ENCODE results near the gene OR8H2. TPM values are rescaled to one million over a fixed set of nuclear protein-coding genes. Genes with fewer than 3 reads are reported as not detected.
"Not testable (repeated sequence)": the region's sequence is repeated elsewhere in the genome, so short reads cannot be mapped to it uniquely, and the experiment has no call there.

The OR8H2 gene, protein sequence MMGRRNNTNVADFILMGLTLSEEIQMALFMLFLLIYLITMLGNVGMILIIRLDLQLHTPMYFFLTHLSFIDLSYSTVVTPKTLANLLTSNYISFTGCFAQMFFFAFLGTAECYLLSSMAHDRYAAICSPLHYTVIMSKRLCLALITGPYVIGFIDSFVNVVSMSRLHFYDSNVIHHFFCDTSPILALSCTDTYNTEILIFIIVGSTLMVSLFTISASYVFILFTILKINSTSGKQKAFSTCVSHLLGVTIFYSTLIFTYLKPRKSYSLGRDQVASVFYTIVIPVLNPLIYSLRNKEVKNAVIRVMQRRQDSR
- total RNA-seq, result not detected

DNA sequence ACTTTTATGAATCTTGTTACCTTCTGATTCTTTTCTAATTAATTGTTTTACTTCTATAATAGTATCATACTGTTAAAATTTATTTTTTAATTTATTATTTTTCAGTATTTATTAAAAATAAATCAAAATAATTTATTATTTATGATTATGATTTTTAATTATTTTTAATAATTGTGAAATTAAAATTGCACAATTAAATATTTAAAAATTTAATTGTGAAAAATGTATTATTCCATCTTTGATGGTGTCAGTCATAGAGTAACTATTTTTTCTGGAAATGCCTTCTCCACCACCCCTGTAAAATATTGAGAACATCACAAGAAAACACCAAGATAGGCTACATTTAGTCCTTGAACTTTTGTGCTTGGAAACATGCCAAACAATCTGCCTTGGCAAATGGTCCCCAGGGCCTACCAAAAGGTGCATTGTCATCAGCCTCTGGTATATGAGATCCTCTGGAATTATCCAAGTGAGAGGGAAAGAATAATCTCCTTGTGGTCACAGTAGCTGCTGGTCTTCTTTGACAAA, at the start of gene OR8H2:
Gene OR8H2 (plus strand): TSS at position 478 of the 528 bp plus-strand sequence. CDS start 1,356 bp downstream, outside the sequence.
- Histone ChIP-seq H3K4me3 (no peak within 1 kb of the TSS), H3K27ac (no peak within 1 kb of the TSS), H3K9me3 (no peaks in the 10 kb centered on the region), H3K36me3 (no peaks in the 10 kb centered on the region), H3K27me3 (no peaks in the 10 kb centered on the region), H3K4me1 (no peaks in the 10 kb centered on the region)
- no peak for DNase-seq
- in situ Hi-C loops (cut with MboI; ENCODE audit: low pct_ligation_motif_present in 1 of 4, low pct_unique_long_range_greater_than_20kb in 1 of 4, low sequenced_read_pairs in 3 of 4) (no loop called here), intact Hi-C loops (cut with DNase I; ENCODE audit: low total_unique reads) (no loop called here)
- no peak for TF ChIP-seq POLR2A (IDR thresholded peaks at IDR 0.05)
- TF ChIP-seq POLR2AphosphoS5 (IDR thresholded peaks at IDR 0.05), result no peak
- TF ChIP-seq, protein P1, sequence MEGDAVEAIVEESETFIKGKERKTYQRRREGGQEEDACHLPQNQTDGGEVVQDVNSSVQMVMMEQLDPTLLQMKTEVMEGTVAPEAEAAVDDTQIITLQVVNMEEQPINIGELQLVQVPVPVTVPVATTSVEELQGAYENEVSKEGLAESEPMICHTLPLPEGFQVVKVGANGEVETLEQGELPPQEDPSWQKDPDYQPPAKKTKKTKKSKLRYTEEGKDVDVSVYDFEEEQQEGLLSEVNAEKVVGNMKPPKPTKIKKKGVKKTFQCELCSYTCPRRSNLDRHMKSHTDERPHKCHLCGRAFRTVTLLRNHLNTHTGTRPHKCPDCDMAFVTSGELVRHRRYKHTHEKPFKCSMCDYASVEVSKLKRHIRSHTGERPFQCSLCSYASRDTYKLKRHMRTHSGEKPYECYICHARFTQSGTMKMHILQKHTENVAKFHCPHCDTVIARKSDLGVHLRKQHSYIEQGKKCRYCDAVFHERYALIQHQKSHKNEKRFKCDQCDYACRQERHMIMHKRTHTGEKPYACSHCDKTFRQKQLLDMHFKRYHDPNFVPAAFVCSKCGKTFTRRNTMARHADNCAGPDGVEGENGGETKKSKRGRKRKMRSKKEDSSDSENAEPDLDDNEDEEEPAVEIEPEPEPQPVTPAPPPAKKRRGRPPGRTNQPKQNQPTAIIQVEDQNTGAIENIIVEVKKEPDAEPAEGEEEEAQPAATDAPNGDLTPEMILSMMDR (IDR thresholded peaks at IDR 0.05), result no peak

DNA sequence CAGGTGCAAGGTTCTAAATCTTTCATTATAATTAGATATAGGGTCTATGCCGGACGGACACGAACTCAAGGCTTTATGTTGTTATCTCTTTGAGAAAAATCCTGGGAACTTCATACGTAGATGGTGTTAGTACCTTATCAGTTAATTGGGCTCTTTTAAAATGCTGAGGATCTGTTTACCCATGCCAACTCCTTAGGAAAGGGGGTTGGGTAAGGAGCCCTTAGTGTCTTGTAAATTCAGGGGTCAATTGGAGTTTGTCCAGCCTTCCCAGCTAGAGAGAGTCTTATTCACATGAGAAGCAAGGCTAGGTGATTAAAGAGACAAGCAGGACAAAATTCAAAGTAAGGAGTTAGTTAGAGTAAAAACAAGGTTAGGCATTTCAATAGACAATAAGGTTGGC, 47.1 kb upstream of the OR8H2 start:
- H3K4me1 ChIP-seq; DNase-seq; intact Hi-C loops (cut with DNase I; ENCODE audit: low total_unique reads); in situ Hi-C loops (cut with MboI; ENCODE audit: low pct_ligation_motif_present in 1 of 4, low pct_unique_long_range_greater_than_20kb in 1 of 4, low sequenced_read_pairs in 3 of 4); H3K4me3 ChIP-seq; H3K27ac ChIP-seq; H3K9me3 ChIP-seq; H3K36me3 ChIP-seq; H3K27me3 ChIP-seq: not testable (repeated sequence)
- WGBS, 2 donors (ENCODE audit: low coverage in 1 of 2), result 47 to 52% methylated on average over 4 of the region's 4 CpGs

DNA sequence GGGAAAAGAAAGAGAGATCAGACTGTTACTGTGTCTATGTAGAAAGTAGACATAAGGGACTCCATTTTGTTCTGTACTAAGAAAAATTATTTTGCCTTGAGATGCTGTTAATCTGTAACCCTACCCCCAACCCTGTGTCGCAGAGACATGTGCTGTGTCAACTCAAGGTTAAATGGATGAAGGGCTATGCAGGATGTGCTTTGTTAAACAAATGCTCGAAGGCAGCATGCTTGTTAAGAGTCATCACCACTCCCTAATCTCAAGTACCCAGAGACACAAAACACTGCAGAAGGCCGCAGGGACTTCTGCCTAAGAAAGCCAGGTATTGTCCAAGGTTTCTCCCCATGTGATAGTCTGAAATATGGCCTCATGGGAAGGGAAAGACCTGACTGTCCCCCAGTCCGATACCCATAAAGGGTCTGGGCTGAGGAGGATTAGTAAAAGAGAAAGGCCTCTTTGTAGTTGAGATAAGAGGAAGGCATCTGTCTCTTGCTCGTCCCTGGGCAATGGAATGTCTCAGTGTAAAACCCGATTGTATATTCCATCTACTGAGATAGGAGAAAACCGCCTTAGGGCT, 45.7 kb upstream of the OR8H2 start:
- in situ Hi-C loops (cut with MboI; ENCODE audit: low pct_ligation_motif_present in 1 of 4, low pct_unique_long_range_greater_than_20kb in 1 of 4, low sequenced_read_pairs in 3 of 4); H3K36me3 ChIP-seq; H3K4me1 ChIP-seq; H3K4me3 ChIP-seq; H3K9me3 ChIP-seq; DNase-seq; H3K27me3 ChIP-seq; H3K27ac ChIP-seq; intact Hi-C loops (cut with DNase I; ENCODE audit: low total_unique reads): not testable (repeated sequence)
- 40 to 48% methylated on average over 1 to 7 of the region's 7 CpGs for WGBS, 2 donors (ENCODE audit: low coverage in 1 of 2)

DNA sequence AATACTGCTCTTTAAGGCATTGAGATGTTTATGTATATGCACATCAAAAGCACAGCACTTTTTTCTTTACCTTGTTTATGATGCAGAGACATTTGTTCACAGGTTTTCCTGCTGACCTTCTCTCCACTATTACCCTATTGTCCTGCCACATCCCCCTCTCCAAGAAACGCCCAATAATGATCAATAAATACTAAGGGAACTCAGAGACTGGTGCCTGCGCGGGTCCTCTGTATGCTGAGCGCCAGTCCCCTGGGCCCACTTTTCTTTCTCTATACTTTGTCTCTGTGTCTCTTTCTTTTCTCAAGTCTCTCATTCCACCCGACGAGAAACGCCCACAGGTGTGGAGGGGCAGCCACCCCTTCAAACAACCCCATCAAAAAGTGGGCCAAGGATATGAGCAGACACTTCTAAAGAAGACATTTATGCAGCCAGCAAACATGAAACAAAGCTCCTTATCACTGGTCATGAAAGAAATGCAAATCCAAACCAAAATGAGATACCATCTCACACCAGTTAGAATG, 45.2 kb upstream of the OR8H2 start:
- WGBS, 2 donors (ENCODE audit: low coverage in 1 of 2), result 71 to 84% methylated on average over 4 to 7 of the region's 7 CpGs
- H3K9me3 ChIP-seq; H3K27ac ChIP-seq; DNase-seq; in situ Hi-C loops (cut with MboI; ENCODE audit: low pct_ligation_motif_present in 1 of 4, low pct_unique_long_range_greater_than_20kb in 1 of 4, low sequenced_read_pairs in 3 of 4); H3K36me3 ChIP-seq; H3K4me1 ChIP-seq; H3K4me3 ChIP-seq; H3K27me3 ChIP-seq; intact Hi-C loops (cut with DNase I; ENCODE audit: low total_unique reads): not testable (repeated sequence)

DNA sequence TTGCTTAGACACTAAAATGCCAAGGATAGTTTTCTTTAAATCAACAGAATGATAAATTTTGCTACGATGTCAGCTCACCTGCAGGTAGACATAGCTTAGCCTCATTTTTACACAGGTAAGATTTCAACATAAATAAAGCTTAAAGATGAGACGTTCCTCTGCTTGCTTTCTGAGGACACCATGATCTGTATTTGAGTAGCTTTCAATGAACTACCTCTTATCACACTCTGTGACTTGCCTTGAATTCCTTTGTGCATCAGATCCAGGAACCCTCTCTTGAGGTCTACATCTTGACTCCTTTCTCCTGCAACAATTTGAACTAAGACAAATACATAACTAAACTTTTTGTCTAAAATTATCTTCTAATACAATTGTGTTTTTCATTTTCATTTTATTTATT, 36.5 kb upstream of the OR8H2 start:
- H3K27me3 ChIP-seq, result no peaks in the 10 kb centered on the region
- H3K4me3 ChIP-seq, result no peak overlapping the region
- 39 to 48% methylated on average over 2 of the region's 2 CpGs for WGBS, 2 donors (ENCODE audit: low coverage in 1 of 2)
- no peaks in the 10 kb centered on the region for H3K36me3 ChIP-seq
- H3K27ac ChIP-seq, result no peak overlapping the region
- in situ Hi-C loops (cut with MboI; ENCODE audit: low pct_ligation_motif_present in 1 of 4, low pct_unique_long_range_greater_than_20kb in 1 of 4, low sequenced_read_pairs in 3 of 4), result no loop called here
- H3K4me1 ChIP-seq, result no peaks in the 10 kb centered on the region
- no peak for DNase-seq
- H3K9me3 ChIP-seq, result no peaks in the 10 kb centered on the region
- intact Hi-C loops (cut with DNase I; ENCODE audit: low total_unique reads), result no loop called here
- TF ChIP-seq POLR2AphosphoS5 (IDR thresholded peaks at IDR 0.05), result no peak
- TF ChIP-seq, protein P1 (IDR thresholded peaks at IDR 0.05), result no peak
- no peak for TF ChIP-seq EP300 (IDR thresholded peaks at IDR 0.05; ENCODE audit: low read depth)
- no peak for TF ChIP-seq POLR2A (IDR thresholded peaks at IDR 0.05)
